ENCODE measurements around the gene BBOX1.

Gene BBOX1

DNA sequence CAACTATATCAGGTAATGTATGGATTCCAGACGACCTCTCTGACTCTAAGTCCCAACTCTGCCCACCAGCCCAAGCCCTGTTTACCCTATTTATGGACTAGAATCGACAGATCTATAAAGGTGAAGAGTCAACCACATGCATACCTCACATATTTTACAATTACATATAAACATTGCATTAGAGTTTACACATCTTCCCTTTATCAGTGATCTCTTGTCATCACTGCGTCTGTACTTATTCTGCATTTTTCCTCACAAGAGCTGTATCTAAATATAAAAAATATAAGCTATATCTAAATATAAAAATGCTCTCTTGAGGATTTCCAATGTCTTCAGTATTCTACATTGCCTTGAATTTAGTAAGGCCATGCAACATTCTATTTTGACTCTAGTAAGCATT, 38.2 kb upstream of the BBOX1 start:
- H3K4me3 ChIP-seq (ENCODE audit: low read depth, low read length), result no peak overlapping the region
- TF ChIP-seq, protein P1, sequence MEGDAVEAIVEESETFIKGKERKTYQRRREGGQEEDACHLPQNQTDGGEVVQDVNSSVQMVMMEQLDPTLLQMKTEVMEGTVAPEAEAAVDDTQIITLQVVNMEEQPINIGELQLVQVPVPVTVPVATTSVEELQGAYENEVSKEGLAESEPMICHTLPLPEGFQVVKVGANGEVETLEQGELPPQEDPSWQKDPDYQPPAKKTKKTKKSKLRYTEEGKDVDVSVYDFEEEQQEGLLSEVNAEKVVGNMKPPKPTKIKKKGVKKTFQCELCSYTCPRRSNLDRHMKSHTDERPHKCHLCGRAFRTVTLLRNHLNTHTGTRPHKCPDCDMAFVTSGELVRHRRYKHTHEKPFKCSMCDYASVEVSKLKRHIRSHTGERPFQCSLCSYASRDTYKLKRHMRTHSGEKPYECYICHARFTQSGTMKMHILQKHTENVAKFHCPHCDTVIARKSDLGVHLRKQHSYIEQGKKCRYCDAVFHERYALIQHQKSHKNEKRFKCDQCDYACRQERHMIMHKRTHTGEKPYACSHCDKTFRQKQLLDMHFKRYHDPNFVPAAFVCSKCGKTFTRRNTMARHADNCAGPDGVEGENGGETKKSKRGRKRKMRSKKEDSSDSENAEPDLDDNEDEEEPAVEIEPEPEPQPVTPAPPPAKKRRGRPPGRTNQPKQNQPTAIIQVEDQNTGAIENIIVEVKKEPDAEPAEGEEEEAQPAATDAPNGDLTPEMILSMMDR (IDR thresholded peaks at IDR 0.05; ENCODE audit: borderline replicate concordance, insufficient read depth, low read depth, low read length), result no peak

DNA sequence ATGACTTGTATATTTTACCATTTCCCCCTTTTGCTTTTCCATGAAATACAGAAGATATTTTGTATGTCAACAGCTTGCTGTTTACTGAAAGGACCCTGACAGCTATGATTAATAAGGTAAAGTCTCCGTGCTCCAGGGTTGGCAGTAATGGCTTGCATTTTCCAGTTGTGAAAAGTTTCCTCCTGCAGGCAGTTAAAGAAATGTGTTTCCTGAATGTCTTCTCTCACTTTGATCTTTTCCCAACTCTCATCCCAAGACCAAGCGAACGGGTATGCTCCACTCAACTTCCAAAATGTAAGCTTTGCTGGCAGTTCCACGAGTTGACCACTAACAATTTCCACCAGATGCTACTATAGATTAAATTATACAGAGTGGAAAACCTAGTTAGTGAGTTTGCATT, 37.8 kb upstream of the BBOX1 start:
- TF ChIP-seq, protein P1 (IDR thresholded peaks at IDR 0.05; ENCODE audit: borderline replicate concordance, insufficient read depth, low read depth, low read length), result no peak
- H3K4me3 ChIP-seq (ENCODE audit: low read depth, low read length), result no peak overlapping the region

DNA sequence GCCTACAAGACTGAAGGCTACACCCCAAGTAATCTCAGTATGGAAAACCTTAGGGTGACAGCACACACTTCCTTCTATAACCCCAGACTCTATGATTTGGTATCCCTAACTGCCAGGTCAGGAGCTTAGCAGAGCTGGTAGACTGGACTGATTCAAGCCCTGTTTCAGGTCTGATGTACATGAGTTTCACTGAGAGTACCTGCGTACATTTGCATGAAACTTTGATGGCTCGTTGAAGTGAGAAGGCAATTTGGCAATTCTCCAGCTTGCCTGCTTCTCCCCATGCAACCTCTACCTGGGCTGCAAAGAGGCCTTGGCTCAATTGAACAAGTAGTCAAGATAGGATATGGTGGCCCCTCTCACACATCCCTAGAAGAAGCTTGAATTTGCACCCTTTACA, 36.5 kb upstream of the BBOX1 start:
- no peak overlapping the region for H3K4me3 ChIP-seq (ENCODE audit: low read depth, low read length)
- TF ChIP-seq, protein P1 (IDR thresholded peaks at IDR 0.05; ENCODE audit: borderline replicate concordance, insufficient read depth, low read depth, low read length), result no peak

DNA sequence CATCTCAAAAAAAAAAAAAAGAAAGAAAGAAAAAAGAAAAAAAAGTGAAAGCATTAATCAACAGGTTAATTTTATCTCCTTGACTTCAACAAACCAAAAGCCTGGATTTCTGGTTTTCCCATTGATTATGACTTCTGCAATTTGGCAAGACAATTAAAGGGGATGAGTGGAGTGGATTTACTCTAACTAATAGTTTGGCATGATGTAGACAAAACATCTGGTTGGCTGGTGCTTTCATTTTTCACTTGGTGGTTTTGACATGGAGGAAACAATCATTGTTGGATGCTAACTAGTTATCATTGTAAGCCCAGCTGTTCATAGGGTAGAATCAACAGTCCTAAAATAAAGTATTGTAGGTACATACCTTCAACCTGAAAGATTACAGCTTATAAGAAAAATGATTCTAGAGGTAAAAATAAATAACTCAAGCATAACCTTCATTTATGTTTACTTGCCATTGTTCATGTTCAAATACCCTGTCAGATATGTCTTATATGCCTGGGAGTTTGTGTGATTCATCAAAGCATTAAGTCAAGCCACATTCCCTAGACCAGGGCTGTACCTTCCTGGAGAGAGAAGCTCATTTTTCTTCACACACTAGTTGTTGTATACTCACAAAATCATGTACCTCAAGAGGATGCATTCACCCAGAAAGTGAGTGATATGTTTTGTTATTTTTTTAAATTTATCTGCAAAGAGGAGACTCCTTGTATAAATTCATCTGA, 31.6 kb upstream of the BBOX1 start:
- TF ChIP-seq, protein P1 (IDR thresholded peaks at IDR 0.05; ENCODE audit: borderline replicate concordance, insufficient read depth, low read depth, low read length), result no peak

DNA sequence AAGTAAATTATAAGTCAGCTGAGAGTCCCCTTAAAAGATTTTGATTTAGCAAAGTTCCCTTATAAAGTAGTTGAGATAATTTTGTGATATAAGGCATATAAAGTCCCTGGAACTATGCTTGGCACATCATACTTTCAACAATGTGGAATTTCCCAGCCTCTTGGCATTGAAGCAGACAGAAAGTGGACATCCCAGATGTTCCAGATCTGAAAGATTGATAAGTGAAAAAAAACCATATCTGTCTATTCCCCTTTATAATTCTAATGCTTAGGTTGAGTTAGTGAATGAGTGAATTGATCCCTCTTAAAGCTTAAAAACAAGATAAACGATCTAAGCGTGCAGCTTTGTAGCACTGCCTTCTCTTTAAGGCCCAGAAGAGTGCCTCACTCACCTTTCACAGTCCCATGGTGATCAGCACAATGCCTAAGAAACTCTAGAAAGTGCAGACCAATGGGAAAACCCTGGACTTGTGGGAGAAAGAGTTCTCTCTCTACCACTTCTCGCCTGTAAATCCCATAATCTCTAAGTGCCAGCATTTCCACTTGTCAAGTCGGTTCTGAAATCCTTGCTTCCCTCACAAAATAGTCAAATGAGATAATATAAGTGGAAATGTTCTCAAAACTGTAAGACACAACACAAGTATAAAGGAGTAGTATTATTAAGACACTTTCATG, 28.9 kb upstream of the BBOX1 start:
- TF ChIP-seq, protein P1 (IDR thresholded peaks at IDR 0.05; ENCODE audit: borderline replicate concordance, insufficient read depth, low read depth, low read length), result no peak
- no peak overlapping the region for H3K4me3 ChIP-seq (ENCODE audit: low read depth, low read length)

More for the DNA sequence above, 31.6 kb upstream of the BBOX1 start:
- no peak overlapping the region for H3K4me3 ChIP-seq (ENCODE audit: low read depth, low read length)

DNA sequence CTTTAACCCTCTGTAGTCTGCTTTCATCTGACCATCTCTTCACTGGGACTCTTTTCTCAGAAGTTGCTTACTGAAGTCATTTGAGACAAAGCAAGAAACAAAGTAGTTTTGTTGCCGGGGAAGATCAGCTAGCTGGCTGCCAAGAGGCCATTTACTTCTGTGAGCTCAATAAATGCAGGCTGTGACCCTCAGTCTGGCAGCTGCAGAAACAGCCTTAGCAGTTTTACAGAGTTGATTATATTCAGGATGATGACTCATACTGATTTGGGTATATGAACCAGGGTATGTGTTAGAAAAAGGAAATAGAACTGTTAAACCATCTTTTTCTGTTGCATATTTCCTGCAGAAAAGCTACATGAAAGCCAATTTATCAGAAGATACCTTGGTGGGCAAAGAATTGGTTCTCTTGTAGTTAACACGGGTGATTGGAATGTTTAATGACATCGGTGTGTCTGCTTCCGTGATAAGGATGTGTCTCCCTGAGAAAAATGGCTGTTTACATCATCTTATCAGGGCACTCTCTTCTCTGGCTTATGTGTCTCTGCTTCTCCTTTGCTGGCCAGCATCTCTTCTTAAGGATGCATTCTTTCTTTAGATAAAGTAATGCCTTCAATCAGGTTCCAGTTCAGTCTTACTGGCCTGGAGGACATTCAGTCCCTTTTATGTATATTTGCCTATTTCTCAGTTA, 28.2 kb upstream of the BBOX1 start:
- no peak overlapping the region for H3K4me3 ChIP-seq (ENCODE audit: low read depth, low read length)
- TF ChIP-seq, protein P1 (IDR thresholded peaks at IDR 0.05; ENCODE audit: borderline replicate concordance, insufficient read depth, low read depth, low read length), result no peak

All from GM12875 (cell line).